ENCODE results near the gene DAAM2. TPM values are rescaled to one million over a fixed set of nuclear protein-coding genes. Genes with fewer than 3 reads are reported as not detected.

The DAAM2 gene
- total RNA-seq, 3 donors from 2014 or later, result 16.2 to 59.5 (median 41.3) TPM

DNA sequence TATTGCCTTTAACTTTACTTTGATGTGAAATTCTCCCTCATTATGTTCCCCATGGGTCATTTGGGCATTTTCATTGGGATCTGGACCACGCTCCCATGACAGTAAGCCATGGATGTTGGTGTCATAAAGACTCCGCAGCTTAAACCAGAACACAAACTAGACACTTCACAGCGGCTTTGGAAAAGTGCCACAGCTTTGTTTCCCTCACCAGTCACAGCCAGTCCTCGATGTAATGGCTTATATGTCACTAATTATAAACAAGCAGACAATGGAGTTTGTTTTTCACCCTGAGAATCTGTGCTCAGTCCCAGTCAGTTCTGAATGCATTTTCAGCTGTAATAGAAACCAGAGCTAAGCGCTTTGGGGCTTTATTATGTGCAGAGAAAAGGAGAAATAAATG lies 23.2 kb upstream of the DAAM2 start:
- DNase-seq (ENCODE audit: low spot score in 2 of 2), result no peak
- TF ChIP-seq, protein P1, sequence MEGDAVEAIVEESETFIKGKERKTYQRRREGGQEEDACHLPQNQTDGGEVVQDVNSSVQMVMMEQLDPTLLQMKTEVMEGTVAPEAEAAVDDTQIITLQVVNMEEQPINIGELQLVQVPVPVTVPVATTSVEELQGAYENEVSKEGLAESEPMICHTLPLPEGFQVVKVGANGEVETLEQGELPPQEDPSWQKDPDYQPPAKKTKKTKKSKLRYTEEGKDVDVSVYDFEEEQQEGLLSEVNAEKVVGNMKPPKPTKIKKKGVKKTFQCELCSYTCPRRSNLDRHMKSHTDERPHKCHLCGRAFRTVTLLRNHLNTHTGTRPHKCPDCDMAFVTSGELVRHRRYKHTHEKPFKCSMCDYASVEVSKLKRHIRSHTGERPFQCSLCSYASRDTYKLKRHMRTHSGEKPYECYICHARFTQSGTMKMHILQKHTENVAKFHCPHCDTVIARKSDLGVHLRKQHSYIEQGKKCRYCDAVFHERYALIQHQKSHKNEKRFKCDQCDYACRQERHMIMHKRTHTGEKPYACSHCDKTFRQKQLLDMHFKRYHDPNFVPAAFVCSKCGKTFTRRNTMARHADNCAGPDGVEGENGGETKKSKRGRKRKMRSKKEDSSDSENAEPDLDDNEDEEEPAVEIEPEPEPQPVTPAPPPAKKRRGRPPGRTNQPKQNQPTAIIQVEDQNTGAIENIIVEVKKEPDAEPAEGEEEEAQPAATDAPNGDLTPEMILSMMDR (IDR thresholded peaks at IDR 0.05), result no peak
- TF ChIP-seq POLR2A (IDR thresholded peaks at IDR 0.05) (no peak), POLR2AphosphoS5 (IDR thresholded peaks at IDR 0.05) (no peak)
- H3K4me1 ChIP-seq, result no peaks in the 10 kb centered on the region
- no peak overlapping the region for H3K4me3 ChIP-seq
- no peaks in the 10 kb centered on the region for H3K9me3 ChIP-seq
- intact Hi-C loops (cut with DNase I; ENCODE audit: low total_unique reads), result no loop called here
- peaks cover 0 to 9% of the 10 kb centered on the region in 2 donors for H3K27me3 ChIP-seq
- H3K27ac ChIP-seq, result no peak overlapping the region
- H3K36me3 ChIP-seq, result no peaks in the 10 kb centered on the region

DNA sequence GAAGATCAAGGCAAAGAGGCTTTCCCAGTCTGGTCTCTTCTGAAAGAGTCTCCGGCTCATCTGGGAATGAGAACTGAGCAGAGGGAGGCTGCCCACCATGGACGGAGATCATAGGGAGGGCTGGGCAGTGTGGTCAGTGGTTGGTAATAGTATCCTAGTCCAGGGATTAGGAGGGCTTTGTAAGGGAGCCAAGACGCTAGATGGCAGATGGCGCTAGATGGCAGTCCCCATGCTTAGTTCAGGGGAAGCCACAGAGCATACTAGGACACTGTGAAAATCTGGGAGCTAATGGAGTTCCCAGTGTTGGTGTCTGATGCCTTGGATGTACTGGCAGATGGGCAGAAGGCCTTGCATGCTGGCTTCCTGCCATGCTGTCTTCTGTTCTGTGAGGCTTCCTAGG lies 21.7 kb upstream of the DAAM2 start:
- intact Hi-C loops (cut with DNase I; ENCODE audit: low total_unique reads), result no loop called here
- TF ChIP-seq POLR2AphosphoS5 (IDR thresholded peaks at IDR 0.05) (no peak), POLR2A (IDR thresholded peaks at IDR 0.05) (no peak)
- TF ChIP-seq, protein P1 (IDR thresholded peaks at IDR 0.05), result no peak
- H3K27ac ChIP-seq, result no peak overlapping the region
- H3K4me3 ChIP-seq, result no peak overlapping the region
- no peak for DNase-seq (ENCODE audit: low spot score in 2 of 2)
- H3K27me3 ChIP-seq, result peaks cover 0 to 9% of the 10 kb centered on the region in 2 donors
- no peaks in the 10 kb centered on the region for H3K4me1 ChIP-seq
- H3K36me3 ChIP-seq, result no peaks in the 10 kb centered on the region
- no peaks in the 10 kb centered on the region for H3K9me3 ChIP-seq

DNA sequence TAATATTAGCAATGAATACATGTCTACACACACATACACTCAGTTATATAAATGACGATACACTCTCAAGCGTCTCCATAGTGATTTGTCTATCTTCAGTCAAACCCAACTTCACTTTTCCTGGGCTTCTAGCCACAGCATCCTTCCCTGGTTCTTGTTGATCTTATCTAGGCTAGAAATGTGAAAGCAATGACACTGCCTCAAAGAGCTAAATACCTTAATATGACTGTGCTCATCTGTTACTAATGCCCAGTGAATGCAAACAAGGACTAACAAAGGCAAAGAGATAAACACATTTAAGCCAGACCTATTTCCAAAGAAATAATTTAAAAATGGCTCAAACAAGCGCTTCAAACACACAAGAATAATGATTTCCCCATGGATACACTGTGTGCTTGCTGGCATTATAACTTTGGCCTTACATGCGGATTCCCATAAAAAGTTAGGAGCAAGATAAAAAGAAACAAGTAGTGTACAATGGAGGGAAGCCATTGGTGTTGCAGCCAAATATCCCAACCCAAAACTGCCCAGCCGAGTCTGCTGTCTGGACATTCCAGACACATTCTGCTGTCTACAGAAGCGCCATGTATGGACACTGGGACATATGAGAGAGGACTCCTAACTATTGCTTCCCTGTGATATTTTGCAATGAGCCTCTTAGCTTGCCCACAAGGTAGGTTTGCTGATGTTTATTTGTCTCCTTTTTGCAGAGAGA lies 19.5 kb upstream of the DAAM2 start:
- intact Hi-C loops (cut with DNase I; ENCODE audit: low total_unique reads), result no loop called here
- no peaks in the 10 kb centered on the region for H3K9me3 ChIP-seq
- TF ChIP-seq POLR2A (IDR thresholded peaks at IDR 0.05), result no peak
- no peak for TF ChIP-seq POLR2AphosphoS5 (IDR thresholded peaks at IDR 0.05)
- TF ChIP-seq, protein P1 (IDR thresholded peaks at IDR 0.05), result no peak
- H3K27me3 ChIP-seq, result peaks cover 0 to 9% of the 10 kb centered on the region in 2 donors
- no peak overlapping the region for H3K27ac ChIP-seq
- DNase-seq (ENCODE audit: low spot score in 2 of 2), result no peak
- H3K4me1 ChIP-seq, result no peaks in the 10 kb centered on the region
- H3K36me3 ChIP-seq, result no peaks in the 10 kb centered on the region
- no peak overlapping the region for H3K4me3 ChIP-seq

DNA sequence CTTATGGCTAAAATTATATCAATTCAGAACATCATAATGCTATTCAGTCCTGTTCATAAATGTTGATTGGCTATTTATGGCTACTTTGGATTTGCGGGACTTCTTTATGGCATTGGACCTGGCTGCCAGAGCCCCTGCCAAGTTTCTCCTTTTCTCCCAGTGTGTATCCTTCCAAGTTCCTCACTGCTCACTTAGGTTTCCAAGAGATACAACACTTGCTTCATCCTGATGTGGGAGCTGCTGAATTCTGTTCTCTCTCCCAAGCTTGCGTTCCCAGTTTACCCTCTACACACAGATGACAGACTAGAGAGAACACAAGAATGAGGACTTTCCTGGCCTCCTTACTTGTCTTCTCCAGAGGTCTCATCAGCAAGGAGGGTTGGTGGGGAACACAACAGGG lies 18.4 kb upstream of the DAAM2 start:
- Histone ChIP-seq H3K9me3 (no peaks in the 10 kb centered on the region), H3K36me3 (no peaks in the 10 kb centered on the region), H3K4me1 (no peaks in the 10 kb centered on the region), H3K4me3 (no peak overlapping the region), H3K27ac (no peak overlapping the region), H3K27me3 (peaks cover 0 to 5% of the 10 kb centered on the region in 2 donors)
- intact Hi-C loops (cut with DNase I; ENCODE audit: low total_unique reads), result no loop called here
- no peak for TF ChIP-seq POLR2A (IDR thresholded peaks at IDR 0.05)
- TF ChIP-seq, protein P1 (IDR thresholded peaks at IDR 0.05), result no peak
- TF ChIP-seq POLR2AphosphoS5 (IDR thresholded peaks at IDR 0.05), result no peak
- DNase-seq (ENCODE audit: low spot score in 2 of 2), result no peak

DNA sequence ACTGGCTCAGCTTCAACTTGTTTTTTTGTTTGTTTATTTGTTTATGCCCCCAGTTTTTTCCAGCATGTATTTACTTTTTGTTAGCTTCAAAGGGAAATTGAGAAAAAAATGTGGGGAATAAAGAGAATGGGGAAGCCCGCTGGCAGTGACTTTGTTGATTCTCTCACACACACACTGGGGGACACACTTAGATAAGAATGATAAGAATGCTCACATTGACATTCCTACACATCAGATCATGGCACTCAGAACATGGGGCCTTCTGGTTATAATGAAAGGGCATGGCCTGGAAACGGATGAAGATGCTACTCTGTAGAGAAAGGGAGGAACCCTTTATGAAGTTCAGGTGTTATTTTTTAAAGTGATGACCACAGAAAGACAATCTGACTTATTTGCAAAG lies 15.6 kb upstream of the DAAM2 start:
- intact Hi-C loops (cut with DNase I; ENCODE audit: low total_unique reads), result no loop called here
- Histone ChIP-seq H3K4me1 (no peaks in the 10 kb centered on the region), H3K27me3 (no peaks in the 10 kb centered on the region), H3K36me3 (no peaks in the 10 kb centered on the region), H3K4me3 (no peak overlapping the region), H3K27ac (no peak overlapping the region), H3K9me3 (no peaks in the 10 kb centered on the region)
- TF ChIP-seq, protein P1 (IDR thresholded peaks at IDR 0.05), result no peak
- no peak for TF ChIP-seq POLR2AphosphoS5 (IDR thresholded peaks at IDR 0.05)
- no peak for TF ChIP-seq POLR2A (IDR thresholded peaks at IDR 0.05)
- no peak for DNase-seq (ENCODE audit: low spot score in 2 of 2)

All from breast epithelium (tissue), 4 donors.